Karpas-422 (cell line): ENCODE results near the gene NELL2. TPM values are rescaled to one million over a fixed set of nuclear protein-coding genes. Genes with fewer than 3 reads are reported as not detected.

Experiments used
- DNase-seq: peaks from one replicate; pipeline ENCODE4 v3.0.0-alpha.2; 2015
- H2AFZ ChIP-seq: fragments of 200-600 bp; sonication (generic); 2 replicates; pipeline ENCODE4 v1.6.1; 2014; ENCODE audit warnings: antibody characterized with exemption, low read length, mixed read lengths
- H3K27ac ChIP-seq: fragments of 200-600 bp; sonication (generic); 2 replicates; pipeline ENCODE4 v1.5.1; 2014; ENCODE audit warnings: mild to moderate bottlenecking, low read length, moderate library complexity
- H3K27me3 ChIP-seq: fragments of 200-600 bp; sonication (generic); 2 replicates; pipeline ENCODE4 v1.6.1; 2014; ENCODE audit warnings: low read length, mixed read lengths
- H3K36me3 ChIP-seq: fragments of 200-600 bp; sonication (generic); 2 replicates; pipeline ENCODE4 v1.6.1; 2014; ENCODE audit warnings: low read length, mixed read lengths; ENCODE audit not compliant: insufficient read depth
- H3K4me1 ChIP-seq: fragments of 200-600 bp; sonication (generic); 2 replicates; pipeline ENCODE4 v1.6.1; 2014; ENCODE audit warnings: mild to moderate bottlenecking, low read length, mixed read lengths
- H3K4me2 ChIP-seq: fragments of 200-600 bp; sonication (generic); 2 replicates; pipeline ENCODE4 v1.6.1; 2014; ENCODE audit warnings: low read length, low read depth, mild to moderate bottlenecking; ENCODE audit not compliant: poor library complexity, severe bottlenecking
- H3K4me3 ChIP-seq: fragments of 200-600 bp; sonication (generic); 2 replicates; pipeline ENCODE4 v1.5.1; 2014; ENCODE audit warnings: mild to moderate bottlenecking, antibody characterized with exemption, low read length, mixed read lengths
- H3K79me2 ChIP-seq: fragments of 200-600 bp; sonication (generic); 2 replicates; pipeline ENCODE4 v1.6.1; 2014; ENCODE audit warnings: mild to moderate bottlenecking, low read length, mixed read lengths
- H3K9ac ChIP-seq: fragments of 200-600 bp; sonication (generic); 2 replicates; pipeline ENCODE4 v1.6.0; 2014; ENCODE audit warnings: low read length
- H3K9me2 ChIP-seq: fragments of 200-600 bp; sonication (generic), shearing (Covaris generic); replicated peaks from 2 replicates; pipeline ENCODE4 v1.6.0; 2014; ENCODE audit warnings: mild to moderate bottlenecking, low read length, moderate library complexity; ENCODE audit not compliant: insufficient read depth
- H3K9me3 ChIP-seq: fragments of 300-700, 200-600 bp; sonication (generic); 2 replicates; pipeline ENCODE4 v1.6.1; 2014; ENCODE audit warnings: low read length, mixed read lengths
- H4K20me1 ChIP-seq: fragments of 200-600 bp; sonication (generic); 2 replicates; pipeline ENCODE4 v1.6.1; 2014; ENCODE audit warnings: mild to moderate bottlenecking, antibody characterized with exemption, low read length, low read depth; ENCODE audit not compliant: insufficient read depth
- total RNA-seq: library from RNA; depleted of rRNA; stranded (reverse); fragments of >200 nt; shearing (Covaris generic); gene quantifications from 2 replicates; pipeline ENCODE4 v1.2.3, GENCODE V29; 2014; ENCODE audit warnings: low replicate concordance

NELL2 gene
- total RNA-seq, 1 experiment from 2014 or later: 188 TPM

- Histone ChIP-seq H3K9me2 (no peaks in the 10 kb centered on the region), H3K9ac (no peak overlapping the region), H3K27me3 (no peaks in the 10 kb centered on the region), H3K4me1 (peaks cover 11% of the 10 kb centered on the region), H3K9me3 (no peaks in the 10 kb centered on the region), H3K27ac (no peak overlapping the region), H3K4me3 (no peak overlapping the region), H3K4me2 (no peak overlapping the region), H4K20me1 (no peaks in the 10 kb centered on the region), H3K36me3 (peaks cover 13% of the 10 kb centered on the region; the same call in 1 of the 2 replicates), H2AFZ (no peak overlapping the region), H3K79me2 (0 out of 2 replicates have a peak, but pooled peaks cover under 1% of the 10 kb centered on the region)
- no peak for DNase-seq
Observed at GRCh38 chr12:44532940-44533339, 343.2 kb downstream of the NELL2 start.

GRCh38 chr12:44531320-44531971, 344.7 kb downstream of the NELL2 start:
- H3K9me3 ChIP-seq: no peaks in the 10 kb centered on the region
- no peaks in the 10 kb centered on the region for H3K9me2 ChIP-seq
- peaks cover 11% of the 10 kb centered on the region for H3K4me1 ChIP-seq
- no peaks in the 10 kb centered on the region for H3K79me2 ChIP-seq
- no peak overlapping the region for H3K9ac ChIP-seq
- H4K20me1 ChIP-seq: no peaks in the 10 kb centered on the region
- no peak for DNase-seq
- H3K27ac ChIP-seq: no peak overlapping the region
- no peak overlapping the region for H3K4me2 ChIP-seq
- H2AFZ ChIP-seq: no peak overlapping the region
- no peaks in the 10 kb centered on the region for H3K27me3 ChIP-seq
- peaks cover 13% of the 10 kb centered on the region; the same call in 1 of the 2 replicates for H3K36me3 ChIP-seq
- no peak overlapping the region for H3K4me3 ChIP-seq

GRCh38 chr12:44526655-44527182, 349.4 kb downstream of the NELL2 start:
- Histone ChIP-seq H3K27ac (no peak overlapping the region), H4K20me1 (no peaks in the 10 kb centered on the region), H3K4me2 (no peak overlapping the region), H3K79me2 (no peaks in the 10 kb centered on the region), H3K4me3 (no peak overlapping the region), H2AFZ (no peak overlapping the region), H3K9me2 (no peaks in the 10 kb centered on the region), H3K27me3 (no peaks in the 10 kb centered on the region), H3K9me3 (no peaks in the 10 kb centered on the region), H3K36me3 (peaks cover 5% of the 10 kb centered on the region; the same call in 1 of the 2 replicates), H3K4me1 (peaks cover 11% of the 10 kb centered on the region), H3K9ac (no peak overlapping the region)
- no peak for DNase-seq

GRCh38 chr12:44525806-44526654, 350.1 kb downstream of the NELL2 start:
- DNase-seq: no peak
- Histone ChIP-seq H3K27ac (no peak overlapping the region), H3K36me3 (0 out of 2 replicates have a peak, but pooled peaks cover 4% of the 10 kb centered on the region), H3K27me3 (no peaks in the 10 kb centered on the region), H2AFZ (no peak overlapping the region), H3K4me3 (no peak overlapping the region), H3K9me2 (no peaks in the 10 kb centered on the region), H3K4me1 (peaks cover 11% of the 10 kb centered on the region), H3K9ac (no peak overlapping the region), H3K79me2 (no peaks in the 10 kb centered on the region), H3K4me2 (no peak overlapping the region), H3K9me3 (no peaks in the 10 kb centered on the region), H4K20me1 (no peaks in the 10 kb centered on the region)

GRCh38 chr12:44523828-44524227, 352.3 kb downstream of the NELL2 start:
- Histone ChIP-seq H3K4me2 (no peak overlapping the region), H3K27ac (no peak overlapping the region), H3K4me1 (peaks cover 5% of the 10 kb centered on the region), H3K79me2 (no peaks in the 10 kb centered on the region), H3K36me3 (peaks cover 10% of the 10 kb centered on the region; the same call in 1 of the 2 replicates), H4K20me1 (no peaks in the 10 kb centered on the region), H3K9me2 (no peaks in the 10 kb centered on the region), H3K9me3 (no peaks in the 10 kb centered on the region), H2AFZ (no peak overlapping the region; the same call in 1 of the 2 replicates), H3K9ac (no peak overlapping the region), H3K27me3 (no peaks in the 10 kb centered on the region), H3K4me3 (no peak overlapping the region)
- DNase-seq: no peak

- Histone ChIP-seq H3K4me2 (no peak overlapping the region), H4K20me1 (no peaks in the 10 kb centered on the region), H3K9me3 (no peaks in the 10 kb centered on the region), H3K4me3 (no peak overlapping the region), H3K9me2 (no peaks in the 10 kb centered on the region), H2AFZ (no peak overlapping the region), H3K27me3 (no peaks in the 10 kb centered on the region), H3K27ac (no peak overlapping the region), H3K4me1 (no peaks in the 10 kb centered on the region), H3K9ac (no peak overlapping the region), H3K36me3 (peaks cover 10% of the 10 kb centered on the region; the same call in 1 of the 2 replicates), H3K79me2 (no peaks in the 10 kb centered on the region)
- no peak for DNase-seq
Observed at GRCh38 chr12:44521702-44522101, 354.4 kb downstream of the NELL2 start.

- Histone ChIP-seq H2AFZ (no peak overlapping the region), H3K4me1 (no peaks in the 10 kb centered on the region), H3K4me2 (no peak overlapping the region), H3K79me2 (no peaks in the 10 kb centered on the region), H3K27ac (no peak overlapping the region), H3K36me3 (peaks cover 10% of the 10 kb centered on the region; the same call in 1 of the 2 replicates), H3K9me3 (no peaks in the 10 kb centered on the region), H3K9ac (no peak overlapping the region), H3K4me3 (no peak overlapping the region), H3K9me2 (no peaks in the 10 kb centered on the region), H4K20me1 (no peaks in the 10 kb centered on the region), H3K27me3 (no peaks in the 10 kb centered on the region)
- no peak for DNase-seq
Observed at GRCh38 chr12:44519931-44520330, 356.2 kb downstream of the NELL2 start.

- Histone ChIP-seq H3K9ac (no peak overlapping the region), H3K4me3 (no peak overlapping the region), H3K4me1 (peaks cover 46% of the 10 kb centered on the region), H3K27ac (0 out of 2 replicates have a peak overlapping the region, but pooled peaks have one; percentile 4), H3K4me2 (no peak overlapping the region), H3K9me3 (no peaks in the 10 kb centered on the region), H4K20me1 (no peaks in the 10 kb centered on the region), H3K36me3 (peaks cover 13% of the 10 kb centered on the region), H3K79me2 (no peaks in the 10 kb centered on the region), H3K9me2 (no peaks in the 10 kb centered on the region), H3K27me3 (no peaks in the 10 kb centered on the region), H2AFZ (no peak overlapping the region)
- DNase-seq: no peak
Observed at GRCh38 chr12:44511289-44511688, 364.8 kb downstream of the NELL2 start.
